PC-3 (cell line): Measurements from ENCODE around the gene TRIM5. TPM values are rescaled to one million over a fixed set of nuclear protein-coding genes. Genes with fewer than 3 reads are reported as not detected.
A peak's percentile ranks its signal among the peaks of the same experiment; 100 is the strongest.

Source experiments
- ATAC-seq: fragments of 200-7000 bp; cut with Tn5 transposase; 2 replicates; pipeline ENCODE4 v1.9.1; 2020; ENCODE audit warnings: mild to moderate bottlenecking, moderate library complexity
- BruUV-seq: library from RNA; stranded (reverse); fragments of 400-500 nt; replicated peaks from 2 replicates; lab custom pipeline; 2021; lab: Mats Ljungman, UMichigan
- CTCF ChIA-PET: fragments of 300-600 bp; sonication (Branson Sonifier 250); formaldehyde crosslinking; loops from one replicate; lab custom pipeline; 2022; ENCODE audit warnings: antibody characterized with exemption; lab: Charles Lee
- POLR2A ChIA-PET: fragments of 300-600 bp; sonication (Branson Sonifier 250); formaldehyde crosslinking; loops from one replicate; lab custom pipeline; 2022; ENCODE audit warnings: antibody characterized with exemption; ENCODE audit not compliant: unreplicated experiment; lab: Charles Lee
- DNase-seq: peaks from one replicate; pipeline ENCODE4 v3.0.0-alpha.2; 2015
- H2AFZ ChIP-seq: fragments of 300-600 bp; sonication (generic); 2 replicates; pipeline ENCODE4 v1.6.0; 2016; ENCODE audit warnings: antibody characterized with exemption, low read length
- H3F3A ChIP-seq: fragments of 300-600 bp; sonication (generic); one replicate; pipeline ENCODE4 v1.6.0; 2017; ENCODE audit warnings: antibody characterized with exemption, low read length, control low read depth, mild to moderate bottlenecking; ENCODE audit not compliant: unreplicated experiment
- H3K27ac ChIP-seq: fragments of 300-600 bp; sonication (generic); 2 replicates; pipeline ENCODE4 v1.5.1; 2016; ENCODE audit warnings: mild to moderate bottlenecking, low read length
- H3K27me3 ChIP-seq: fragments of 300-600 bp; sonication (generic); 2 replicates; pipeline ENCODE4 v1.6.1; 2016; ENCODE audit warnings: low read length, mixed read lengths
- H3K36me3 ChIP-seq: fragments of 300-600 bp; sonication (generic); 2 replicates; pipeline ENCODE4 v1.6.1; 2016; ENCODE audit warnings: low read depth, mixed run types, low read length, mixed read lengths
- H3K4me1 ChIP-seq: fragments of 300-600 bp; sonication (generic); 2 replicates; pipeline ENCODE4 v1.5.1; 2016; ENCODE audit warnings: low read length; ENCODE audit not compliant: insufficient read depth
- H3K4me2 ChIP-seq: fragments of 300-600 bp; sonication (generic); 2 replicates; pipeline ENCODE4 v1.6.0; 2016; ENCODE audit warnings: low read length
- H3K4me3 ChIP-seq: fragments of 300-600 bp; sonication (generic); 2 replicates; pipeline ENCODE4 v1.5.1; 2016; ENCODE audit warnings: mild to moderate bottlenecking, low read length, mixed read lengths
- H3K79me2 ChIP-seq: fragments of 300-600 bp; sonication (generic); 2 replicates; pipeline ENCODE4 v1.6.1; 2017; ENCODE audit warnings: low read length, mixed read lengths
- H3K9ac ChIP-seq: fragments of 300-600 bp; sonication (generic); 2 replicates; pipeline ENCODE4 v1.6.0; 2016; ENCODE audit warnings: mild to moderate bottlenecking, low read length
- H3K9me2 ChIP-seq: fragments of 300-600 bp; sonication (generic); replicated peaks from 2 replicates; pipeline ENCODE4 v1.6.1; 2016; ENCODE audit warnings: mixed run types, low read length, mixed read lengths
- H3K9me3 ChIP-seq: fragments of 300-600 bp; sonication (generic); 2 replicates; pipeline ENCODE4 v1.6.1; 2016; ENCODE audit warnings: low read length, mixed read lengths
- H4K20me1 ChIP-seq: fragments of 300-600 bp; sonication (generic); 2 replicates; pipeline ENCODE4 v1.6.1; 2016; ENCODE audit warnings: low read length, mixed read lengths
- EZH2 ChIP-seq: fragments of 300-600 bp; sonication (generic); IDR thresholded peaks from one replicate; pipeline ENCODE4 v1.6.1; 2017; ENCODE audit warnings: antibody characterized with exemption, mild to moderate bottlenecking, low read length; ENCODE audit not compliant: unreplicated experiment
- EZH2phosphoT487 ChIP-seq: fragments of 300-600 bp; sonication (generic); IDR thresholded peaks from 2 replicates; pipeline ENCODE4 v1.6.1; 2018; ENCODE audit warnings: mild to moderate bottlenecking, antibody characterized with exemption, low read length, borderline replicate concordance
- intact Hi-C: fragments of 100-400 bp; cut with micrococcal nuclease; formaldehyde crosslinking; loops from 2 replicates; pipeline ENCODE4 v1.9.0; 2023
- total RNA-seq: library from RNA; depleted of rRNA; stranded (reverse); fragments of >200 nt; gene quantifications from 2 replicates; pipeline ENCODE4 v1.2.3, GENCODE V29; 2014
- TF ChIP-seq, protein P1 (sequence below): fragments of 300-600 bp; sonication (generic); conservative IDR thresholded peaks from 2 replicates; pipeline ENCODE4 v1.5.1; 2017; ENCODE audit warnings: antibody characterized with exemption, low read depth, mild to moderate bottlenecking, low read length

TRIM5 gene
- total RNA-seq, 1 experiment from 2014 or later = 18.6 TPM

DNA sequence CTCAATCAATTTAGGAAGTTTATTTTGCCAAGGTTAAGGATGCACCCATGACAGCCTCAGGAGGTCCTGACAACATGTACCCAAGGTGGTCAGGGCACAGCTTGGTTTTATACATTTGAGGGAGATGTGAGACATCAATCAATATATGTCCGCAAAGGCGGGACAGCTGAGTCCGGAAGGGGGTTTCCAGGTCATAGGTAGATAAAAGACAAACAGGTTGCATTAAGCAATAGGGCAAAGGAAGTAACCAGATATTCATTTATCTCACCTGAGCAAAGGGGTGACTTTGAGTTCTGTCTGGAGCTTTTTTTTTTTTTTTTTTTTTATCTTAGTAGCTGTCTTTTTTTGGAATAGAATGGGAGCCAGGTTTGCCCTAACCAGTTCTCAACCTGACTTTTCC is 62.1 kb downstream of the TRIM5 start:
- ChIA-PET CTCF (interaction anchor here (0.6 kb wide), 1 partner anchor 909 kb away, joined by 7 read pairs; no protein-coding TSS in a partner anchor), POLR2A (no interaction called here)
- ATAC-seq = no peak
- no peak overlapping the region for H2AFZ ChIP-seq
- H3K9me2 ChIP-seq = no peaks in the 10 kb centered on the region
- no peak overlapping the region for H3K4me2 ChIP-seq
- peaks cover 15% of the 10 kb centered on the region for H3F3A ChIP-seq
- no peak overlapping the region for H3K9ac ChIP-seq
- no peak overlapping the region for H3K27ac ChIP-seq
- H3K36me3 ChIP-seq = no peaks in the 10 kb centered on the region
- no peaks in the 10 kb centered on the region for H3K9me3 ChIP-seq
- no peak overlapping the region for H3K4me3 ChIP-seq
- H3K79me2 ChIP-seq = no peaks in the 10 kb centered on the region
- TF ChIP-seq EZH2 (no peak), EZH2phosphoT487 (no peak)
- TF ChIP-seq, protein P1, sequence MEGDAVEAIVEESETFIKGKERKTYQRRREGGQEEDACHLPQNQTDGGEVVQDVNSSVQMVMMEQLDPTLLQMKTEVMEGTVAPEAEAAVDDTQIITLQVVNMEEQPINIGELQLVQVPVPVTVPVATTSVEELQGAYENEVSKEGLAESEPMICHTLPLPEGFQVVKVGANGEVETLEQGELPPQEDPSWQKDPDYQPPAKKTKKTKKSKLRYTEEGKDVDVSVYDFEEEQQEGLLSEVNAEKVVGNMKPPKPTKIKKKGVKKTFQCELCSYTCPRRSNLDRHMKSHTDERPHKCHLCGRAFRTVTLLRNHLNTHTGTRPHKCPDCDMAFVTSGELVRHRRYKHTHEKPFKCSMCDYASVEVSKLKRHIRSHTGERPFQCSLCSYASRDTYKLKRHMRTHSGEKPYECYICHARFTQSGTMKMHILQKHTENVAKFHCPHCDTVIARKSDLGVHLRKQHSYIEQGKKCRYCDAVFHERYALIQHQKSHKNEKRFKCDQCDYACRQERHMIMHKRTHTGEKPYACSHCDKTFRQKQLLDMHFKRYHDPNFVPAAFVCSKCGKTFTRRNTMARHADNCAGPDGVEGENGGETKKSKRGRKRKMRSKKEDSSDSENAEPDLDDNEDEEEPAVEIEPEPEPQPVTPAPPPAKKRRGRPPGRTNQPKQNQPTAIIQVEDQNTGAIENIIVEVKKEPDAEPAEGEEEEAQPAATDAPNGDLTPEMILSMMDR = no peak
- no peaks in the 10 kb centered on the region for H4K20me1 ChIP-seq
- intact Hi-C loops = no loop called here
- H3K4me1 ChIP-seq = peaks cover 59% of the 10 kb centered on the region
- BruUV-seq = no TSS peak
- no peaks in the 10 kb centered on the region for H3K27me3 ChIP-seq
- DNase-seq = no peak

DNA sequence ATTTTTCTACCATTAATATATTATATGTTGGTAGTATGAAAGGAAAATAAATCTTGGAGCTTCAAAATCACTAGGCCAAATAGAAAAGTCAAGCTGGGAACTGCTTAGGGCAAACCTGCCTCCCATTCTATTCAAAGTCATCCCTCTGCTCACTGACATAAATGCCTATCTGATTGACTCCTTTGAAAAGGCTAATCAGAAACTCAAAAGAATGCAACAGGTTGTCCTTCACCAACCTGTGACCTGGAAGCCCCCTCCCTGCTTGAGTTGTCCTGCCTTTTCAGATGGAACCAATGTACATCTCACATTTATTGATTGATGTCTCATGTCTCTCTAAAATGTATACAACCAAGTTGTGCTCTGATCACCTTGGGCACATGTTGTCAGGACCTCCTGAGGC is 63.3 kb downstream of the TRIM5 start:
- POLR2A ChIA-PET = interaction anchor here (0.6 to 1.0 kb wide), 4 partner anchors 59 to 64 kb away, joined by 3 read pairs; no protein-coding TSS in a partner anchor
- TF ChIP-seq, protein P1 = no peak
- no peak for TF ChIP-seq EZH2phosphoT487
- no peak for TF ChIP-seq EZH2
- Histone ChIP-seq H3K79me2 (no peaks in the 10 kb centered on the region), H3K4me2 (peak overlapping the region; percentile 86), H4K20me1 (no peaks in the 10 kb centered on the region), H3K9ac (peak overlapping the region; percentile 86), H3K36me3 (no peaks in the 10 kb centered on the region), H3K27me3 (no peaks in the 10 kb centered on the region), H3K27ac (peak overlapping the region; percentile 99), H2AFZ (no peak overlapping the region), H3F3A (peaks cover 15% of the 10 kb centered on the region), H3K9me2 (no peaks in the 10 kb centered on the region), H3K4me1 (peaks cover 59% of the 10 kb centered on the region), H3K4me3 (peak overlapping the region; percentile 60; the same call in 1 of the 2 replicates), H3K9me3 (no peaks in the 10 kb centered on the region)
- BruUV-seq = TSS peak; percentile 29
- CTCF ChIA-PET = interaction anchor here (0.7 kb wide), 1 partner anchor 22 kb away, joined by 3 read pairs; no protein-coding TSS in a partner anchor
- DNase-seq = no peak
- no peak for ATAC-seq
- intact Hi-C loops = loop anchor here (1.0 kb wide), 3 partner anchors 19 to 63 kb away; no protein-coding TSS in a partner anchor

DNA sequence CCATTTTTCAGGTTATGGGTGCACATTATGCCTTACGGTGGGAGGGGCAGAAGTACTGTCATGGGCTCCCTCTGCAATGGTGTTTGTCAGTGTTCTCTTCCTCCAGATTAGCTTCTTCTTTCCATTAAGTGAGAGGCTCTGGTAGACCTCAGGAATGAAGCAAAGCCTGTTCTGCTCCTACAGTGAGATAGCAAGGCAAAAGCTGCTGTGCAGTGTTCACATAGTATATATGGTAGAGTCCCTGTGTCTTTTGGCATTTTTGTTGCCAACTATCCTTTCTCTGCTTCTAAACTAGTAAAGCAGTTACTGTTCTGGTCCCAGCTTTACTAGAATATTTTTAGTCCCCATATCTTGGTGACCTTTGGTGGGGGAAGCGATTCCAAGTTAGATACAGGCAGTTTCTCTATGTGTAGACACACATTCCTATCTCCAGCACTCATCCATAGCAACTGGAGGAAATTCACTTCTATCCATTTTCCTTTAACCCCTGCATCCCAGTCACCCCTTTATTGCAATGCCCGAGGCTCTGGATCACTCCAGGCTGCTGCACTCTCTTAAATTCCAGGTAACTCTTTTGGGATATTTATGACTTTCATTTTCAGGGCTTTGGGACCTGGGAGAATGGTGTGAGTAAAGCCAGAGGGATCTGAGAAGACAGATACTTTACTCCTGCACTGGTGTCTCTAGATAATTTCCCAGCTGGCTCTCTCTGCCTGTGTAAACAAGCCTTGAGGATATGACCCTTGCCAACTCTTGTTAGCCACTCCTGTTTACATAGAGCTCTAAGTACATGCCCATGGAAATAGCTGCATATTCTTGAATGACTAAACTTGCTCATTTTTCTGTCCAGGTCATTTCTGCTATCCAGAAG is 64.0 kb downstream of the TRIM5 start:
- ATAC-seq (peak; percentile 85), DNase-seq (peak; percentile 87)
- H3K27me3 ChIP-seq = no peaks in the 10 kb centered on the region
- peak overlapping the region; percentile 86 for H3K4me2 ChIP-seq
- BruUV-seq = no TSS peak
- no peaks in the 10 kb centered on the region for H3K9me3 ChIP-seq
- H3K27ac ChIP-seq = peak overlapping the region; percentile 99
- H2AFZ ChIP-seq = peak overlapping the region; percentile 60
- no peaks in the 10 kb centered on the region for H3K79me2 ChIP-seq
- H3K36me3 ChIP-seq = no peaks in the 10 kb centered on the region
- intact Hi-C loops = loop anchor here (1.0 kb wide), 3 partner anchors 19 to 63 kb away; no protein-coding TSS in a partner anchor
- ChIA-PET CTCF (interaction anchor here (0.7 kb wide), 1 partner anchor 21 kb away, joined by 3 read pairs; no protein-coding TSS in a partner anchor), POLR2A (interaction anchor here (0.6 to 1.0 kb wide), 4 partner anchors 24 to 64 kb away, joined by 3 to 4 read pairs (median 3); no protein-coding TSS in a partner anchor)
- peak overlapping the region; percentile 86 for H3K9ac ChIP-seq
- TF ChIP-seq EZH2phosphoT487 (no peak), EZH2 (no peak)
- TF ChIP-seq, protein P1 = no peak
- H4K20me1 ChIP-seq = no peaks in the 10 kb centered on the region
- H3F3A ChIP-seq = peaks cover 15% of the 10 kb centered on the region
- H3K4me3 ChIP-seq = peak overlapping the region; percentile 60
- H3K4me1 ChIP-seq = peaks cover 56% of the 10 kb centered on the region
- no peaks in the 10 kb centered on the region for H3K9me2 ChIP-seq
